Measurements from ENCODE around the gene CP.

- TF ChIP-seq, protein P1, sequence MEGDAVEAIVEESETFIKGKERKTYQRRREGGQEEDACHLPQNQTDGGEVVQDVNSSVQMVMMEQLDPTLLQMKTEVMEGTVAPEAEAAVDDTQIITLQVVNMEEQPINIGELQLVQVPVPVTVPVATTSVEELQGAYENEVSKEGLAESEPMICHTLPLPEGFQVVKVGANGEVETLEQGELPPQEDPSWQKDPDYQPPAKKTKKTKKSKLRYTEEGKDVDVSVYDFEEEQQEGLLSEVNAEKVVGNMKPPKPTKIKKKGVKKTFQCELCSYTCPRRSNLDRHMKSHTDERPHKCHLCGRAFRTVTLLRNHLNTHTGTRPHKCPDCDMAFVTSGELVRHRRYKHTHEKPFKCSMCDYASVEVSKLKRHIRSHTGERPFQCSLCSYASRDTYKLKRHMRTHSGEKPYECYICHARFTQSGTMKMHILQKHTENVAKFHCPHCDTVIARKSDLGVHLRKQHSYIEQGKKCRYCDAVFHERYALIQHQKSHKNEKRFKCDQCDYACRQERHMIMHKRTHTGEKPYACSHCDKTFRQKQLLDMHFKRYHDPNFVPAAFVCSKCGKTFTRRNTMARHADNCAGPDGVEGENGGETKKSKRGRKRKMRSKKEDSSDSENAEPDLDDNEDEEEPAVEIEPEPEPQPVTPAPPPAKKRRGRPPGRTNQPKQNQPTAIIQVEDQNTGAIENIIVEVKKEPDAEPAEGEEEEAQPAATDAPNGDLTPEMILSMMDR (IDR thresholded peaks at IDR 0.05) = no peak
- no peak for TF ChIP-seq POLR2A (IDR thresholded peaks at IDR 0.05)
Measured at GRCh38 chr3:149167898-149168297, 53.7 kb downstream of the CP start.

All from right lobe of liver (tissue), 4 donors.